ENCODE results near the gene MEX3B.
A peak's percentile ranks its signal among the peaks of the same experiment; 100 is the strongest.

MEX3B gene

GRCh38 chr15:82045892-82046665, at the start of gene MEX3B:
TSS of gene MEX3B (minus strand) at chr15:82046018. CDS start at chr15:82045705, 313 bp downstream.
- TF ChIP-seq CTCF (IDR thresholded peaks at IDR 0.05; ENCODE audit: insufficient read depth, low read length, missing control alignments), result no peak
- H3K4me3 ChIP-seq (ENCODE audit: low read depth, low read length), result peak within 1 kb of the TSS; percentile 86
- DNase-seq (ENCODE audit: low read depth, low spot score), result peak; percentile 92
- ChIA-PET CTCF (interaction anchor here (0.6 to 3.8 kb wide), 9 partner anchors 10 to 565 kb away, joined by 3 to 12 read pairs (median 3); no protein-coding TSS in a partner anchor), POLR2A (interaction anchor here (0.6 to 1.7 kb wide), 9 partner anchors 36 to 216 kb away, joined by 3 to 5 read pairs (median 3); partner anchors contain the start of genes EFL1 and SAXO2)

- peak overlapping the region; percentile 43 for H3K4me3 ChIP-seq (ENCODE audit: low read depth, low read length)
- POLR2A ChIA-PET, result no interaction called here
- CTCF ChIA-PET, result interaction anchor here (0.7 to 8.1 kb wide), 5 partner anchors 9 to 46 kb away, joined by 3 to 46 read pairs (median 5); no protein-coding TSS in a partner anchor
- peak; percentile 86 for DNase-seq (ENCODE audit: low read depth, low spot score)
- no peak for TF ChIP-seq CTCF (IDR thresholded peaks at IDR 0.05; ENCODE audit: insufficient read depth, low read length, missing control alignments)
Measured at GRCh38 chr15:82093774-82094211, 48.0 kb upstream of the MEX3B start.

- CTCF ChIA-PET, result interaction anchor here (0.7 to 8.1 kb wide), 6 partner anchors 10 to 45 kb away, joined by 3 to 46 read pairs (median 4); no protein-coding TSS in a partner anchor
- H3K4me3 ChIP-seq (ENCODE audit: low read depth, low read length), result no peak overlapping the region
- no peak for DNase-seq (ENCODE audit: low read depth, low spot score)
- TF ChIP-seq CTCF (IDR thresholded peaks at IDR 0.05; ENCODE audit: insufficient read depth, low read length, missing control alignments), result no peak
- POLR2A ChIA-PET, result no interaction called here
Measured at GRCh38 chr15:82093325-82093724, 47.5 kb upstream of the MEX3B start.

- no peak for TF ChIP-seq CTCF (IDR thresholded peaks at IDR 0.05; ENCODE audit: insufficient read depth, low read length, missing control alignments)
- CTCF ChIA-PET, result interaction anchor here (1.1 to 8.1 kb wide), 4 partner anchors 9 to 107 kb away, joined by 3 to 46 read pairs (median 10); no protein-coding TSS in a partner anchor
- H3K4me3 ChIP-seq (ENCODE audit: low read depth, low read length), result no peak overlapping the region
- POLR2A ChIA-PET, result no interaction called here
- DNase-seq (ENCODE audit: low read depth, low spot score), result no peak
Measured at GRCh38 chr15:82091636-82092140, 45.9 kb upstream of the MEX3B start.

GRCh38 chr15:82086243-82086995, 40.6 kb upstream of the MEX3B start:
- H3K4me3 ChIP-seq (ENCODE audit: low read depth, low read length), result no peak overlapping the region
- POLR2A ChIA-PET, result no interaction called here
- CTCF ChIA-PET, result interaction anchor here (2.8 kb wide), 1 partner anchor 22 kb away, joined by 15 read pairs; no protein-coding TSS in a partner anchor
- DNase-seq (ENCODE audit: low read depth, low spot score), result no peak
- no peak for TF ChIP-seq CTCF (IDR thresholded peaks at IDR 0.05; ENCODE audit: insufficient read depth, low read length, missing control alignments)

All from AG04449 (cell line).